Fibroblast of skin of right quadriceps (primary cell): ENCODE results near the gene TNFRSF12A.
A peak's percentile ranks its signal among the peaks of the same experiment; 100 is the strongest.

Experiments used
- DNase-seq: peaks from one replicate; pipeline ENCODE4 v3.0.0-alpha.2; 2013

Gene TNFRSF12A

GRCh38 chr16:3020247-3020603, at the start of gene TNFRSF12A:
Gene TNFRSF12A, plus strand, starts transcription at chr16:3020368. Its CDS starts 30 bp downstream, at chr16:3020398.
- DNase-seq, result peak; percentile 82

GRCh38 chr16:2970563-2970962, 49.6 kb upstream of the TNFRSF12A start:
- DNase-seq, result no peak

GRCh38 chr16:2971134-2971984, 48.8 kb upstream of the TNFRSF12A start:
- no peak for DNase-seq

- DNase-seq, result no peak
These were observed 48.0 kb upstream of the TNFRSF12A start for GRCh38 chr16:2971985-2972784.

- DNase-seq, result no peak
These were observed 47.1 kb upstream of the TNFRSF12A start for GRCh38 chr16:2973093-2973492.

GRCh38 chr16:2973605-2974318, 46.4 kb upstream of the TNFRSF12A start:
- no peak for DNase-seq

GRCh38 chr16:2974319-2975056, 45.7 kb upstream of the TNFRSF12A start:
- no peak for DNase-seq

GRCh38 chr16:2975161-2975795, 44.9 kb upstream of the TNFRSF12A start:
- DNase-seq, result no peak

GRCh38 chr16:2976201-2976600, 44.0 kb upstream of the TNFRSF12A start:
- no peak for DNase-seq

- no peak for DNase-seq
These were observed 43.5 kb upstream of the TNFRSF12A start for GRCh38 chr16:2976673-2977072.

GRCh38 chr16:2977440-2977839, 42.7 kb upstream of the TNFRSF12A start:
- no peak for DNase-seq

GRCh38 chr16:2979669-2980226, 40.4 kb upstream of the TNFRSF12A start:
- no peak for DNase-seq

- DNase-seq, result peak; percentile 85
These were observed 39.7 kb upstream of the TNFRSF12A start, which contains the start of gene PKMYT1 for GRCh38 chr16:2980227-2981176. Gene PKMYT1, minus strand, starts transcription at chr16:2980446. Its CDS starts 789 bp downstream, at chr16:2979657.

GRCh38 chr16:2981177-2981898, 38.8 kb upstream of the TNFRSF12A start:
- DNase-seq, result no peak

GRCh38 chr16:2981899-2982250, 38.3 kb upstream of the TNFRSF12A start:
- no peak for DNase-seq

- no peak for DNase-seq
These were observed 37.8 kb upstream of the TNFRSF12A start for GRCh38 chr16:2982402-2982801.

- DNase-seq, result peak; percentile 78
These were observed 36.4 kb upstream of the TNFRSF12A start for GRCh38 chr16:2983706-2984136.

GRCh38 chr16:2985462-2985861, 34.7 kb upstream of the TNFRSF12A start:
- DNase-seq, result no peak

GRCh38 chr16:2985893-2986355, 34.2 kb upstream of the TNFRSF12A start:
- DNase-seq, result no peak
